CD4-positive, alpha-beta T cell (primary cell): Measurements from ENCODE around the gene INTS4. TPM values are rescaled to one million over a fixed set of nuclear protein-coding genes. Genes with fewer than 3 reads are reported as not detected.
A peak's percentile ranks its signal among the peaks of the same experiment; 100 is the strongest.

Experiments
- ATAC-seq: fragments of 200-7000 bp; cut with Tn5 transposase; one replicate; pipeline ENCODE4 v1.10.0; 2022; ENCODE audit warnings: mild to moderate bottlenecking; ENCODE audit not compliant: poor library complexity
- CTCF ChIA-PET: fragments of 350-600 bp; sonication (Branson Sonifier 250); formaldehyde crosslinking; loops from one replicate; lab custom pipeline; 2021; ENCODE audit warnings: antibody characterized with exemption, inconsistent platforms; lab: Charles Lee
- POLR2A ChIA-PET: fragments of 350-600 bp; sonication (Branson Sonifier 250); formaldehyde crosslinking; loops from one replicate; lab custom pipeline; 2021; ENCODE audit warnings: antibody characterized with exemption, inconsistent platforms; lab: Charles Lee
- DNase-seq, 14 experiments: peaks; one replicate each; pipeline ENCODE4 v3.0.0-alpha.2; 2013 to 2020; ENCODE audit warnings: mixed read lengths in 2 of 14
- H3K27ac ChIP-seq, 2 donors: one replicate each; pipeline versions ENCODE4 v1.5.1 to v1.7.0; 2013; ENCODE audit warnings: low read length in 2 of 2, low read depth in 1 of 2, mild to moderate bottlenecking in 1 of 2
- H3K27me3 ChIP-seq, 2 experiments: 1 replicate in 1 of 2; 2 replicates in 1 of 2; pipeline versions ENCODE4 v1.6.1 to v1.7.0; 2013; ENCODE audit warnings: low read length in 2 of 2, control low read depth in 1 of 2, mild to moderate bottlenecking in 1 of 2, moderate library complexity in 1 of 2; ENCODE audit not compliant: insufficient read depth in 2 of 2, control insufficient read depth in 1 of 2
- H3K36me3 ChIP-seq: one replicate; pipeline ENCODE4 v1.6.1; 2013; ENCODE audit warnings: low read length, control low read depth; ENCODE audit not compliant: insufficient read depth
- H3K4me1 ChIP-seq: one replicate; pipeline ENCODE4 v1.6.1; 2013; ENCODE audit warnings: low read length, control low read depth; ENCODE audit not compliant: insufficient read depth
- H3K4me3 ChIP-seq: one replicate; pipeline ENCODE4 v1.5.1; 2013; ENCODE audit warnings: mild to moderate bottlenecking, low read length, moderate library complexity
- H3K9me3 ChIP-seq, 2 experiments: 1 replicate in 1 of 2; 2 replicates in 1 of 2; pipeline versions ENCODE4 v1.6.1 to v1.7.0; 2013; ENCODE audit warnings: low read length in 2 of 2, mild to moderate bottlenecking in 2 of 2, control low read depth in 1 of 2, moderate library complexity in 1 of 2; ENCODE audit not compliant: control insufficient read depth in 1 of 2, insufficient read depth in 1 of 2
- H3K27ac Mint-ChIP-seq: one replicate; pipeline ENCODE4 v1.8.0; 2020; ENCODE audit warnings: mixed read lengths
- H3K27me3 Mint-ChIP-seq: one replicate; pipeline ENCODE4 v1.8.0; 2021; ENCODE audit warnings: mixed read lengths
- H3K36me3 Mint-ChIP-seq: one replicate; pipeline ENCODE4 v1.8.0; 2021; ENCODE audit warnings: low read depth, mixed read lengths
- H3K4me1 Mint-ChIP-seq: one replicate; pipeline ENCODE4 v1.8.0; 2021; ENCODE audit warnings: low read depth, mixed read lengths
- H3K4me3 Mint-ChIP-seq: one replicate; pipeline ENCODE4 v1.8.0; 2020; ENCODE audit warnings: mild to moderate bottlenecking, mixed read lengths
- H3K9me3 Mint-ChIP-seq: one replicate; pipeline ENCODE4 v1.8.0; 2020; ENCODE audit warnings: mixed read lengths
- CTCF ChIP-seq: fragments of 200-600 bp; IDR thresholded peaks from one replicate; pipeline ENCODE4 v1.8.0; 2022; ENCODE audit warnings: antibody characterized with exemption, mild to moderate bottlenecking
- intact Hi-C, 2 experiments: fragments of 100-400 bp; cut with DNase I in 1 of 2; cut with micrococcal nuclease in 1 of 2; formaldehyde crosslinking; loops; one replicate each; pipeline versions ENCODE4 v1.15.1 to v1.9.0; 2023 to 2025; cut with DNase I, micrococcal nuclease
- total RNA-seq, 174 experiments: library from RNA in 2 of 174; stranded (reverse) in 2 of 174; gene quantifications; one replicate each; pipeline ENCODE4 v1.2.3 and lab custom pipeline; 2021 to 2026

The INTS4 gene
- total RNA-seq, 2 experiments from 2014 or later = 46.5 to 49.2 TPM

GRCh38 chr11:77876045-77876444 lies 118.4 kb downstream of the INTS4 start:
- Histone ChIP-seq H3K27ac (no peak overlapping the region), H3K9me3 (no peaks in the 10 kb centered on the region), H3K4me1 (no peaks in the 10 kb centered on the region), H3K36me3 (peaks cover 55% of the 10 kb centered on the region), H3K4me3 (no peak overlapping the region), H3K27me3 (no peaks in the 10 kb centered on the region)
- DNase-seq (no peak), ATAC-seq (no peak)
- Mint-ChIP-seq H3K9me3 (no peaks in the 10 kb centered on the region), H3K27me3 (no peaks in the 10 kb centered on the region), H3K27ac (peak overlapping the region; percentile 24), H3K4me1 (no peaks in the 10 kb centered on the region), H3K36me3 (peaks cover 78% of the 10 kb centered on the region), H3K4me3 (no peak overlapping the region)
- POLR2A ChIA-PET = no interaction called here
- CTCF ChIA-PET = no interaction called here
- TF ChIP-seq CTCF = no peak
- intact Hi-C loops = no loop called here

DNA sequence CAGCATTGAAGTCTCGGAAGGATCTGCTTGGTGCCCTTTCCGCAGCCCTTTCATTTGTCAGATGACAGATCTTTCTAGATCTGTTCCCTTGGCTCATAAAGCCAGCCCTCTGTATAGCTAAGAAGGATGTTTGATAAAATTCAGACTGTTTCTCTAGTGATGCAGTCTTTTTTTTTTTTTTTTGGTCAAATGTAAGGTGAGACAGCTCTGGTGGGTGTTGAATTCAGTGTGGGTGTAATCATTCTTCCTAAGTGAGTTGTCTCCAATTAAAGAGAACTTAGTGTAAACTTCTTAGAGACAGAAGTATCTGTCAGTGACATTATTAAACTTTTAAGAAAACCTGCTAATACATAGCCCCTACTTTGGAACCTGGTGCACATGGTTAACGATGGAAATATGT lies 120.3 kb downstream of the INTS4 start:
- DNase-seq (no peak), ATAC-seq (no peak)
- Histone ChIP-seq H3K4me1 (no peaks in the 10 kb centered on the region), H3K27me3 (no peaks in the 10 kb centered on the region), H3K27ac (no peak overlapping the region), H3K36me3 (peaks cover 44% of the 10 kb centered on the region), H3K9me3 (no peaks in the 10 kb centered on the region), H3K4me3 (no peak overlapping the region)
- H3K9me3 Mint-ChIP-seq = no peaks in the 10 kb centered on the region
- H3K27me3 Mint-ChIP-seq = no peaks in the 10 kb centered on the region
- H3K4me1 Mint-ChIP-seq = no peaks in the 10 kb centered on the region
- no peak for TF ChIP-seq CTCF
- intact Hi-C loops = no loop called here
- H3K27ac Mint-ChIP-seq = no peak overlapping the region
- H3K36me3 Mint-ChIP-seq = peaks cover 72% of the 10 kb centered on the region
- CTCF ChIA-PET = no interaction called here
- POLR2A ChIA-PET = interaction anchor here (0.7 kb wide), 1 partner anchor 194 kb away, joined by 3 read pairs; no protein-coding TSS in a partner anchor
- no peak overlapping the region for H3K4me3 Mint-ChIP-seq

- ChIA-PET POLR2A (interaction anchor here (0.6 kb wide), 1 partner anchor 234 kb away, joined by 3 read pairs; no protein-coding TSS in a partner anchor), CTCF (interaction anchor here (0.6 kb wide), 1 partner anchor 167 kb away, joined by 4 read pairs; no protein-coding TSS in a partner anchor)
- no peak for TF ChIP-seq CTCF
- H3K4me1 Mint-ChIP-seq = no peaks in the 10 kb centered on the region
- no peaks in the 10 kb centered on the region for H3K27me3 ChIP-seq
- peaks cover 36% of the 10 kb centered on the region for H3K36me3 ChIP-seq
- ATAC-seq (no peak), DNase-seq (no peak)
- H3K9me3 Mint-ChIP-seq = no peaks in the 10 kb centered on the region
- no peaks in the 10 kb centered on the region for H3K9me3 ChIP-seq
- no peak overlapping the region for H3K27ac ChIP-seq
- H3K4me1 ChIP-seq = no peaks in the 10 kb centered on the region
- no peak overlapping the region for H3K4me3 ChIP-seq
- peaks cover 66% of the 10 kb centered on the region for H3K36me3 Mint-ChIP-seq
- intact Hi-C loops = no loop called here
- H3K27me3 Mint-ChIP-seq = no peaks in the 10 kb centered on the region
- no peak overlapping the region for H3K27ac Mint-ChIP-seq
- no peak overlapping the region for H3K4me3 Mint-ChIP-seq
These were observed 121.1 kb downstream of the INTS4 start for GRCh38 chr11:77873345-77873744.
